CD4-positive, alpha-beta T cell (primary cell): Measurements from ENCODE around the gene ELMOD3. TPM values are rescaled to one million over a fixed set of nuclear protein-coding genes. Genes with fewer than 3 reads are reported as not detected.

Source experiments
- ATAC-seq: fragments of 200-7000 bp; cut with Tn5 transposase; one replicate; pipeline ENCODE4 v1.10.0; 2022; ENCODE audit warnings: mild to moderate bottlenecking; ENCODE audit not compliant: poor library complexity
- CTCF ChIA-PET: fragments of 350-600 bp; sonication (Branson Sonifier 250); formaldehyde crosslinking; loops from one replicate; lab custom pipeline; 2021; ENCODE audit warnings: antibody characterized with exemption, inconsistent platforms; lab: Charles Lee
- POLR2A ChIA-PET: fragments of 350-600 bp; sonication (Branson Sonifier 250); formaldehyde crosslinking; loops from one replicate; lab custom pipeline; 2021; ENCODE audit warnings: antibody characterized with exemption, inconsistent platforms; lab: Charles Lee
- DNase-seq, 14 experiments: peaks; one replicate each; pipeline ENCODE4 v3.0.0-alpha.2; 2013 to 2020; ENCODE audit warnings: mixed read lengths in 2 of 14
- H3K27ac ChIP-seq, 2 donors: one replicate each; pipeline versions ENCODE4 v1.5.1 to v1.7.0; 2013; ENCODE audit warnings: low read length in 2 of 2, low read depth in 1 of 2, mild to moderate bottlenecking in 1 of 2
- H3K27me3 ChIP-seq, 2 experiments: 1 replicate in 1 of 2; 2 replicates in 1 of 2; pipeline versions ENCODE4 v1.6.1 to v1.7.0; 2013; ENCODE audit warnings: low read length in 2 of 2, control low read depth in 1 of 2, mild to moderate bottlenecking in 1 of 2, moderate library complexity in 1 of 2; ENCODE audit not compliant: insufficient read depth in 2 of 2, control insufficient read depth in 1 of 2
- H3K36me3 ChIP-seq: one replicate; pipeline ENCODE4 v1.6.1; 2013; ENCODE audit warnings: low read length, control low read depth; ENCODE audit not compliant: insufficient read depth
- H3K4me1 ChIP-seq: one replicate; pipeline ENCODE4 v1.6.1; 2013; ENCODE audit warnings: low read length, control low read depth; ENCODE audit not compliant: insufficient read depth
- H3K4me3 ChIP-seq: one replicate; pipeline ENCODE4 v1.5.1; 2013; ENCODE audit warnings: mild to moderate bottlenecking, low read length, moderate library complexity
- H3K9me3 ChIP-seq, 2 experiments: 1 replicate in 1 of 2; 2 replicates in 1 of 2; pipeline versions ENCODE4 v1.6.1 to v1.7.0; 2013; ENCODE audit warnings: low read length in 2 of 2, mild to moderate bottlenecking in 2 of 2, control low read depth in 1 of 2, moderate library complexity in 1 of 2; ENCODE audit not compliant: control insufficient read depth in 1 of 2, insufficient read depth in 1 of 2
- H3K27ac Mint-ChIP-seq: one replicate; pipeline ENCODE4 v1.8.0; 2020; ENCODE audit warnings: mixed read lengths
- H3K27me3 Mint-ChIP-seq: one replicate; pipeline ENCODE4 v1.8.0; 2021; ENCODE audit warnings: mixed read lengths
- H3K36me3 Mint-ChIP-seq: one replicate; pipeline ENCODE4 v1.8.0; 2021; ENCODE audit warnings: low read depth, mixed read lengths
- H3K4me1 Mint-ChIP-seq: one replicate; pipeline ENCODE4 v1.8.0; 2021; ENCODE audit warnings: low read depth, mixed read lengths
- H3K4me3 Mint-ChIP-seq: one replicate; pipeline ENCODE4 v1.8.0; 2020; ENCODE audit warnings: mild to moderate bottlenecking, mixed read lengths
- H3K9me3 Mint-ChIP-seq: one replicate; pipeline ENCODE4 v1.8.0; 2020; ENCODE audit warnings: mixed read lengths
- CTCF ChIP-seq: fragments of 200-600 bp; IDR thresholded peaks from one replicate; pipeline ENCODE4 v1.8.0; 2022; ENCODE audit warnings: antibody characterized with exemption, mild to moderate bottlenecking
- intact Hi-C, 2 experiments: fragments of 100-400 bp; cut with DNase I in 1 of 2; cut with micrococcal nuclease in 1 of 2; formaldehyde crosslinking; loops; one replicate each; pipeline versions ENCODE4 v1.15.1 to v1.9.0; 2023 to 2025; cut with DNase I, micrococcal nuclease
- total RNA-seq, 174 experiments: library from RNA in 2 of 174; stranded (reverse) in 2 of 174; gene quantifications; one replicate each; pipeline ENCODE4 v1.2.3 and lab custom pipeline; 2021 to 2026

ELMOD3 gene
- total RNA-seq, 2 experiments from 2014 or later, result 13.5 to 15.3 TPM

GRCh38 chr2:85324639-85325465, 29.7 kb upstream of the ELMOD3 start:
- Histone ChIP-seq H3K4me3 (peak overlapping the region; percentile 89), H3K4me1 (peaks cover 62% of the 10 kb centered on the region), H3K27ac (peak overlapping the region; percentile 12 to 97), H3K36me3 (peaks cover 63% of the 10 kb centered on the region), H3K9me3 (no peaks in the 10 kb centered on the region), H3K27me3 (no peaks in the 10 kb centered on the region)
- TF ChIP-seq CTCF, result no peak
- Mint-ChIP-seq H3K36me3 (peaks cover 89% of the 10 kb centered on the region), H3K4me3 (peak overlapping the region; percentile 96), H3K4me1 (peaks cover 86% of the 10 kb centered on the region), H3K9me3 (no peaks in the 10 kb centered on the region), H3K27me3 (no peaks in the 10 kb centered on the region), H3K27ac (peak overlapping the region; percentile 97)
- ChIA-PET CTCF (no interaction called here), POLR2A (interaction anchor here (0.6 to 4.7 kb wide), 10 partner anchors 10 to 419 kb away, joined by 3 to 216 read pairs (median 12); partner anchors contain the start of genes ELMOD3, MAT2A and RETSAT)
- ATAC-seq, result peak; percentile 11
- DNase-seq, result no peak
- intact Hi-C loops, result loop anchor here in 1 of 2 experiments (5.0 kb wide), 2 partner anchors 212 to 227 kb away; partner anchors contain the start of gene MAT2A

- no peaks in the 10 kb centered on the region for H3K9me3 ChIP-seq
- Mint-ChIP-seq H3K27ac (peak overlapping the region; percentile 97), H3K27me3 (no peaks in the 10 kb centered on the region), H3K4me3 (peak overlapping the region; percentile 96), H3K9me3 (no peaks in the 10 kb centered on the region), H3K4me1 (peaks cover 80% of the 10 kb centered on the region), H3K36me3 (peaks cover 83% of the 10 kb centered on the region)
- ChIA-PET CTCF (no interaction called here), POLR2A (interaction anchor here (0.6 to 4.7 kb wide), 9 partner anchors 11 to 781 kb away, joined by 4 to 216 read pairs (median 24); partner anchors contain the start of genes ELMOD3, MAT2A, POLR1A and PTCD3)
- no peak for TF ChIP-seq CTCF
- DNase-seq (no peak), ATAC-seq (no peak)
- peaks cover 57% of the 10 kb centered on the region for H3K36me3 ChIP-seq
- intact Hi-C loops, result loop anchor here in 1 of 2 experiments (5.0 kb wide), 2 partner anchors 212 to 227 kb away; partner anchors contain the start of gene MAT2A
- H3K4me1 ChIP-seq, result peaks cover 56% of the 10 kb centered on the region
- H3K4me3 ChIP-seq, result peak overlapping the region; percentile 89
- H3K27ac ChIP-seq, result peak overlapping the region; percentile 95 to 97
- H3K27me3 ChIP-seq, result no peaks in the 10 kb centered on the region
Measured at GRCh38 chr2:85325466-85325811, 29.1 kb upstream of the ELMOD3 start.

- Histone ChIP-seq H3K4me1 (peaks cover 46% of the 10 kb centered on the region), H3K9me3 (no peaks in the 10 kb centered on the region), H3K27me3 (no peaks in the 10 kb centered on the region), H3K27ac (peak overlapping the region; percentile 95 to 97), H3K36me3 (peaks cover 45% of the 10 kb centered on the region), H3K4me3 (peak overlapping the region; percentile 89)
- peaks cover 68% of the 10 kb centered on the region for H3K4me1 Mint-ChIP-seq
- ATAC-seq (peak; percentile 25), DNase-seq (peak in 12 of 14 experiments; percentile 15 to 84 (median 31))
- no peak for TF ChIP-seq CTCF
- H3K36me3 Mint-ChIP-seq, result peaks cover 72% of the 10 kb centered on the region
- intact Hi-C loops, result loop anchor here (1.0 to 5.0 kb wide), 4 partner anchors 17 to 226 kb away; partner anchors contain the start of genes MAT2A (in 1 of the 2) and SH2D6 (in 1 of the 2)
- H3K27me3 Mint-ChIP-seq, result no peaks in the 10 kb centered on the region
- H3K9me3 Mint-ChIP-seq, result no peaks in the 10 kb centered on the region
- ChIA-PET CTCF (interaction anchor here (1.0 to 1.4 kb wide), 2 partner anchors 16 to 28 kb away, joined by 3 to 4 read pairs; partner anchors contain the start of genes ELMOD3 and RETSAT), POLR2A (interaction anchor here (0.6 to 4.7 kb wide), 44 partner anchors 8 to 1429 kb away, joined by 3 to 216 read pairs (median 5); partner anchors contain the start of genes C2orf68, CHMP3, ELMOD3 and GGCX)
- peak overlapping the region; percentile 96 for H3K4me3 Mint-ChIP-seq
- H3K27ac Mint-ChIP-seq, result peak overlapping the region; percentile 97
Measured at GRCh38 chr2:85326406-85327159, 28.0 kb upstream of the ELMOD3 start.
